HCT116 (cell line): ENCODE results near the gene DDI2.

Experiments
- CBX3 ChIP-seq: IDR thresholded peaks from 2 replicates; pipeline ENCODE4 v1.6.1; 2012; ENCODE audit warnings: low read depth
- CTCF ChIP-seq, 3 experiments: fragments of 200-600 bp in 1 of 3; sonication (generic) in 1 of 3; IDR thresholded peaks in 2 of 3; conservative IDR thresholded peaks in 1 of 3; 2 replicates each; pipeline ENCODE4 v1.5.1; 2012 to 2017; ENCODE audit warnings: low read depth in 2 of 3, low read length in 2 of 3, antibody characterized with exemption in 1 of 3, borderline replicate concordance in 1 of 3, control low read depth in 1 of 3, mild to moderate bottlenecking in 1 of 3, mixed read lengths in 1 of 3, mixed run types in 1 of 3, moderate library complexity in 1 of 3; ENCODE audit not compliant: insufficient read depth in 1 of 3
- EZH2 ChIP-seq: fragments of 200-600 bp; sonication (generic); IDR thresholded peaks from 2 replicates; pipeline ENCODE4 v1.6.1; 2017; ENCODE audit warnings: antibody characterized with exemption, mixed run types
- TCF7L2 ChIP-seq: IDR thresholded peaks from 2 replicates; pipeline ENCODE4 v1.7.0; 2011; ENCODE audit warnings: borderline replicate concordance, inconsistent platforms; ENCODE audit not compliant: insufficient read depth, insufficient read length; ENCODE audit errors: extremely low read depth

DNA sequence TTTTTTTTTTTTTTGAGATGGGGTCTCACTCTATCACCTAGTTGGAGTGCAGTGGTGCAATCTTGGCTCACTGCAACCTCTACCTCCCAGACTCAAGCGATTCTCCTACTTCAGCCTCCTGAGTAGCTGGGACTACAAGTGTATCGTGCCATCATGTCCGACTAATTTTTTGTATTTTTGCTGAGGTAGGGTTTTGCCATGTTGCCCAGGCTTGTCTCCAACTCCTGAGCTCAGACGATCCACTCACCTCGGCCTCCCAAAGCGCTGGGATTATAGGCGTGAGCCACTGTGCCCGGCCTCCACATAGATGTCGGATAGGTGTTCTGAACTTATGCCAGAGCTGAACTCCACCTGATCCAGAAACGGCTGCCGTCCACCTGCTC is 87.9 kb downstream of the DDI2 start:
- TF ChIP-seq CTCF (IDR thresholded peaks at IDR 0.05 in 2 of 3, conservative IDR thresholded peaks at IDR 0.05 in 1 of 3; ENCODE audit: borderline replicate concordance in 1 of 3, insufficient read depth in 1 of 3, low read depth in 2 of 3, low read length in 2 of 3): no peak
- no peak for TF ChIP-seq CBX3
- TF ChIP-seq TCF7L2: no peak
- no peak for TF ChIP-seq EZH2
